ENCODE data around the gene OTOR.

OTOR gene, protein sequence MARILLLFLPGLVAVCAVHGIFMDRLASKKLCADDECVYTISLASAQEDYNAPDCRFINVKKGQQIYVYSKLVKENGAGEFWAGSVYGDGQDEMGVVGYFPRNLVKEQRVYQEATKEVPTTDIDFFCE

DNA sequence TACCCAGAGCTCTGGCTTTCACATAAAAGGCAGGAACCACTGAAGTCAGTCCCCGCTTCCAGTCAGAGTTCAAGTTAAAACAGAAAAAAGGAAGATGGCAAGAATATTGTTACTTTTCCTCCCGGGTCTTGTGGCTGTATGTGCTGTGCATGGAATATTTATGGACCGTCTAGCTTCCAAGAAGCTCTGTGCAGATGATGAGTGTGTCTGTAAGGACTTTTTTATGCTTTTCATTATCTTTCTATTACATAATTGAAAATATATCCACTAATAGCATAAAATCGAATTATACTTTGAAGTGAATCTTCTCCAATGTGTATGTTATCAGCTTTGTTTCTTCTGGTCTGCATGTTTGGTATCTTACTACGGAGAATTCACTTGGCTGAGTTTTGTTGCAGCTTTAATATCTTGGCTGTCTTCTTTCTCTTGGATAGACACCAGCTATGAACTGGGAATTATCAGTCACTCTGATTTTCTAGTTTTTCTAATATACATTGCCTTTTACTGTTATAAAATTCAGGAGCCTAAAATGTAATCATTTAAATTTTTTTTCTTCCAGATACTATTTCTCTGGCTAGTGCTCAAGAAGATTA is at the start of gene OTOR:
Gene OTOR (plus strand): TSS at position 51 of the 593 bp plus-strand sequence. CDS start 44 bp downstream, at position 95.
- DNase-seq, result no peak

DNA sequence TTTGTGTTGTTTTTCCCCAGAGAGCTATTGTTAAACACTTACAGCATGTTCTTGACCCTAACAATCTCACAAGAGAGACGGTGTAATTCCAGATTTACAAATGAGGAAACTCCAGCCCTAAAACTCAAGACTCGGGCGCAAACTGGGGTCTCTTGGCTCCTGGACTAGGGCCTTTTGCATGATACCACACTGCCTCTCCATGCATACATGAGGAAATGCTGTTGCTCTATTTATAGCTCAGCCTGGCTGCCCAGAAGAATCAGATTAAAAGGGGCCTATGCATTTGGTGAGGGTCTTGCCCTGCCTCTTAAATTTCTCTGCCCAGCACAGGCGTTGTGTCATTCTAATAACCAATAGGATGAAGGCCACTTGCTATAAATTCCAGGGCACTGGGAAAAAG is 48.9 kb upstream of the OTOR start:
- peak in 1 of 2 experiments; percentile 71 for DNase-seq

DNA sequence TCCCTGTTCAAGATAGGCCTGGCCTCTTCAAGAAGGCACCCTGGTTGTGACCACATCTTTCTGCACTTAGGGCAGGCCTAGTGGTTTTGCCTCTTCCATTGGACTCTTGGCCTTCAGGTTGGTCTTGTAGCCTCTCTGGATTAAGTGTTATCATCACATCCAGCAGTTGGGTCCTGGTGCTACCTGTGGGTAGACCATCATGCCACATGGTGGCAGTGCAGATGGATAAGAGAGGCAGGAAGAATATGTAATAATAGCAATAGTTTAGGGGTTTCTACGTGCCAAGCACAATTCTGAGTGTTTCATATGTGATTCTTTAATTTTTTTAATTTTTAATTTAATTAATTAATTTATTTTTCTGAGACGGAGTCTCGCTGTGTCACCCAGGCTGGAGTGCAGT is 46.9 kb upstream of the OTOR start:
- DNase-seq, result peak; percentile 8 to 35

DNA sequence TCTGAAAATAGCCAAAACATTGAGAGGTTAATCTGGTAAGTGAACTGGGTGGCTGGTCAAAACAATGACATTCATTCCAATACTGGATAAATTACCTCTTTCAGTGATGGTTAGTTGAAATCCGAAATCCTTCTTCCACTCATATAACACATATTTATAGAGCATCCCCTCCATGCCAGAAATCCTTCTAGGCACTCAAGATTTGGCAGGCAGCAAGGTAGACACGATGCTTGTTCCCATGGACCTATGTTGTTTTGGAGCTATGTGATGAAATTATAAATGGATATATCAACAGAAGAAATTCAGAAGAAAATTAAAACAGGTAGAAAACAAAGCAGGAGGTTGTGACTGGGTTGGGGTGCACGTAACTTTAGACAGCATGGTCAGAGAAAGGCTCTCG is 44.6 kb upstream of the OTOR start:
- no peak for DNase-seq

DNA sequence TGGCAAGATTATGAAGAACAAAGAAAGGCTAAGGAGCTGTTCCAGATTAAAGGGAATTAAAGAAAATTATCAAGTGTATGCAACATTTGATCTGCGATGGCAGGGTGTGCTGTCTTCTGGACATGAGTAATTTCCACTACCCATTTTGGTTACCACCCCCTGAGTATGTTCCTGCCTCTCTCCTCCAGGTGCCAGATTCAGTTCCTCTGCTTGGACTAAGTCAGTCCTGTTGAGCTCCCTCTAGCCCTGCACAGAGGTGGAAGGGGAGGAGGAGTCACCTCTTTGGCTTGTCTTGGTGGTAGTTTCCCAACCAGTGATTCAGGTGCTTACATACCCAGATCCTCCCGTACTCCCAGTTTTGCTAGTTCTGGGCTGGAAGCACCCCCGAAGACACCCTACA is 40.5 kb upstream of the OTOR start:
- no peak for DNase-seq

DNA sequence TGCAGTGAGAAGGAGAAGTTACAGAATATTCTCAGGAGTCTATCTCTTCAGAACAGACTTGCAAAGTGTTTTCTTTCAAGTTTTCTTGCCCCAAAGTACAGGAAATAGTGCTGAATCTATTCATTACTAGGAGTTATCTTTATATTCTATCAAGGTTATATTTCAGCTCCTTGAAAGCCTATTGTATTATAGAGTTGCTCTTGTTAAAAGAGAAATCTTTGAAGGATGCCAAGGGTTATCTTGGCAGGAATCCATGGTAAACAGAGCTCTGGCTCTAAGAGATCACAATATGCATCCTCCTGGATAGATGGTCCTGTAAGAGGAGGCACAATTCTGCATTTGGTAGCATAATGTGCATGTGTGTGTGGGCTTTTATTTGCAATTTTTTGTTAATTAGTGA is 39.6 kb upstream of the OTOR start:
- no peak for DNase-seq

DNA sequence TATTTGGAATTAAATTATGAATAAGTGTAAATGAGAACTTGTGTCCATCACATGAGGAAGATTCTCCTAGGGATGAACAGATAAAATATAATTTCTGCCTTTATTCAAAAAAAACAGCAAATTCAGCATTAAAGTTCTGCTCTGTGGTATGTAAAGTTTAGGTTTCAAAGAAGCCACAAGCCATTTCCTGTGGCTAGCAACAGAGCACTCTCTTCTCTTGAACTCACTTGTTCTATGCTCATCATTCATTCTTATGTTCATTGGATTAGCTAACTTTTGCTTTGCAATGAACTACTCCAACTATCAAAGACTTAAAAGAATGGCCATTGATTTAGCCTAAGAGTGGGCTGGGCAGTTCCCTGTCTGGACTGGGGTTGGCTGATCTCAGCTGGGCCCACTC is 39.1 kb upstream of the OTOR start:
- no peak for DNase-seq

DNA sequence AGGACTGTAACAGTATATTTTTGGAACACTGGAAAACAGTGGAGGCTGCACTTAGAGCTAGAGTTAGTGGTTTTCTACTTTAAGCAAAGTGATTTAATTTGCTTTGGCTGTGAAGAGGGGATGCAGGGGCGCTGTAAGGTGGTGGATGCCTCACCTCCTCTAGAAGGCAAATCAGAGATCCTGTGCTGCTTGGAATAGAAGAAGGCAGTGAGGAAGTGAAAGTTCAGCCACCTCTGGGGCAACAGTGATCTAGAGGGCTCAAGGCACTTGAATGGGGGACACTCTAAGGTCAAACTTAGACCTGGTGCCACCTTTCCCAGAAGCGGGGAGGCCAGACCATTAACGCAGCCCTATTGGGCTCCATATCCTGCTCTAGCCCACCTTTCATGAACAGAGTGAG is 37.4 kb upstream of the OTOR start:
- no peak for DNase-seq

DNA sequence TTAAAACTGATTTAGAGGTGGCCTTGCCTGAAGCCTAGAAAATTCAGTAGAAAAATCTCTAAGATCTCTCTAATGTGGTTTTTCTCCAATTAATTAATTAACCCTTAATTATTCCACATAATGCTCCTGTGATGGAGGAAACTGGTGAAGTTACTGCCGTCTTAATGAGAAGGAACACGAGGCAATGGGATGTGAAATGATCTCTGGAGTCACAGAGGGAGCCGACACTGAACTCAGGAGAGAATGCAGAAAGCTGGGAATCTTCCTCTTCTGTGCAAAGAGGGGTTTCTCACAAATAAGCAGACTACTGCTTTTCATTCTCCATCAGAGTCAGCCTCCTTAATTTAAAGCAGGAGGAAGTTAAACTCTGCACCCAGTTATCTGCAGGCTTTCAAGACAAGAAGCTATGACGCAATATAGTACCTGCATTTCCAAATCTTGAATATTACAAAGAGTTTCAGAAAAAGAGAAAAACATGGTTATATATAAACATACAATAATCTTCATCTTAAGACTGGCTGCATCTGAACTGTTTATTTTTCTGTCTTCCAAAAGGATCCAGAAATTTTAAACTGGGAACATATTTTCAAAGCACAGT is 36.4 kb upstream of the OTOR start:
- no peak for DNase-seq

DNA sequence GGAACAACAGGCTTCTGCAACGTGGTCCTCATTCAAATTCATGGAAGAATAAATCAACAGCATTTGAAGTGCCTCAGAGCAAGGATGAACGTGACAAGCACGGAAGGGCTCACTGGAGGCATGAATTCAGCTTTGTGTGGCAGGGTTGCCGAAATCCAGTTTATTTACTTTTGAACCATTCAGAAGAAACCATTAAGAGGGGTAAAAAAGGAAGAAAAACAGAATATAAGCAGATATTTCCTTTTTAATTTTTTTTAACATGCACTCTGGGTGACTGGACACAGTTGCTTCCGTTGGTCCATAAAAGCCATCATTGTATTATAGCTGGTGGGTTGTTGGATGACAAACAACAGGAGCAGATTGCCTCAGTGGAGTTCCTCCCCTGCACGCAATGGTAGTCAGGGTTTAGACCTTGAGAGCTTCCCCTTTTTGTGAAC is 35.6 kb upstream of the OTOR start:
- no peak for DNase-seq

DNA sequence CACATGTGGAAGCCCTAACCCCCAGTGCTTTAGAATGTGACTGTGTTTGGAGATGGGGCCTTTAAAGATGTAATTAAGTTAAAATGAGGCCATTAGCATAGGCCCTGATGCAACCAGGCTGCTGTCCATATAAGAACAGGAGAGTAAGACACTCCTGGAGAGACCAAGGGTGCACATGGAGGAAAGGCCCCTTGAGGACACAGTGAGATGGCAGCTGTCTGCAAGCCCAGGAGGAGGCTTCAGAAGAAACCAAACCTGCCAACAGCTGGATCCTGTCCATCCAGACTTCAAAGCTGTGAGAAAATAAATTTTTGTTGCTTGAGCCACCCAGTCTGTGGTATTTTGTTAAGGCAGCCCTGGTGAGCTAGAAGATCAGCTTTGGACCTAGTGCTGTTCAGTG is 35.1 kb upstream of the OTOR start:
- no peak for DNase-seq

DNA sequence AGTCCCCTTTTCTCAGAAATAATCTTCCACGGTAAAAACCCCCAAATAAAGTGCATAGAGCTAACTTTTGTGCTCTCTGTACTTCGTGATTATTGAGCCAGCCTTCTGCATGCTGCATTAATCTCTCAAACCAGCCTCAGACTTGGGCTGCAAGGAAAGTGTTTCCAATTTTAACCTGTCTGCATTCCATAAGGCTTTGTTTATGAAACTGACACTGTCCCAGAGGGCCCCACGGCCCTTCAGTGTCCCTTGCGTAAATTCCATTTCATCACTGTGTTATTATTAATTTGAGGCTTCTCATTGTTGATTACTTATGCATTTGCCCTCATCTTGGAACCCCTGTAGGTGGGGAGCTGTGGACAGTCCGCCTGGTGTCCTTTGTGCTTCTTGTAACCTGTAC is 33.9 kb upstream of the OTOR start:
- no peak for DNase-seq

DNA sequence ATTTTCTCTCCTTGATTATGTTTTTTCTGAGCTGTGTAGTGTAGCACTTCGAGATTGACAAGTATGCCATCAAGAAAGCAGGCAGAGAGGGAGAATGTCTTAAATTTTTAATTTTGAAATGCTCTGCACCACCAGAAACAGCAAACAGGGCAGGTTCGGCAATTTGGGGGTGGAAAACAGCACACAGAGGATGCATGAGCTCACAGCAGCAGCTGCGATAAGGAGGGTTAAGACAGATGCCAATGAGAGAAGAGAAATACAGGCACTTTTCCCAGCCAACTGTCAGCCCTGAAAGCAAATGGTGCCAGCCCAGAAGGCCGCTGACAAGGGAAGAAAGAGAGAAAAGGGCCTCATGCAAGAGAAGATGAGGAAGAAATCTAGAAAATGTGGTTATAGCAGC is 33.4 kb upstream of the OTOR start:
- DNase-seq, result peak in 1 of 2 experiments; percentile 50

DNA sequence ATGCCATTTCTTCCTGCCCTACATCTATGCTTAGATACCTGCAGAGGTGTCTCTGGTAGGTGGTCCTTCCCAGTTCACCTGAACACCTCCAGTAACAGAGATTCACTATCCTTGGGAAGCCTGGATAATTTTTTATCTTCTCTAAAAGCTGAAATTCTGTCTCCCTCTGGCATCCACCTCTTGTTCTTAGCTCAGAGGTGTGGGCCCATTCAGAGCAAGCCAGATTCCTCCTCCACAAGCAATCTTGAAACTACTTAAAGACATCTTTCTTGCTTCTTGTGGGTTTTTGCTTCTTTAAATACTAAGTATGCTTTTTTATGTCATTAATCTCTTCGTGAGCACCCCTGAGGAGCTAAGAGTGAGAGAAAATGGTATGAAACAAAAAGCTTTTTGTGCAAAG is 28.7 kb upstream of the OTOR start:
- DNase-seq, result no peak

DNA sequence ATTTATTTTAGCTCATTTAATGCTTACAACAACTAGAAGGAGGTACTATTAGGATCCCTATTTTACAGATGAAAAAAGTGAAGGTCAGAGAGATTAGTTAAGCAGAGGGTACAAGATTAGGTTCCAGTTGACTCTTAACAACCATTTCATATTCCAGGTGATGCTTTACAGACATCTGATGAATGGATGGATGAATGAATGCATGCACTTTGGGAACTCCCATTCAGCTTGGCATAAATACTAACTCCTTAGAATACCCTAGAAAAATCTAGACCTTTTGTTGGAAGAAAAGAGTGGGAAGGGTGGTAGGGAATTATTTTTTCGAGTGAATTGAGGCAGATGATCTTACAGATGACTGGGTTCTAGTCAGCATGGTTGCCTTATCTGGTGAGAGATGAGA is 19.1 kb upstream of the OTOR start:
- DNase-seq, result no peak

DNA sequence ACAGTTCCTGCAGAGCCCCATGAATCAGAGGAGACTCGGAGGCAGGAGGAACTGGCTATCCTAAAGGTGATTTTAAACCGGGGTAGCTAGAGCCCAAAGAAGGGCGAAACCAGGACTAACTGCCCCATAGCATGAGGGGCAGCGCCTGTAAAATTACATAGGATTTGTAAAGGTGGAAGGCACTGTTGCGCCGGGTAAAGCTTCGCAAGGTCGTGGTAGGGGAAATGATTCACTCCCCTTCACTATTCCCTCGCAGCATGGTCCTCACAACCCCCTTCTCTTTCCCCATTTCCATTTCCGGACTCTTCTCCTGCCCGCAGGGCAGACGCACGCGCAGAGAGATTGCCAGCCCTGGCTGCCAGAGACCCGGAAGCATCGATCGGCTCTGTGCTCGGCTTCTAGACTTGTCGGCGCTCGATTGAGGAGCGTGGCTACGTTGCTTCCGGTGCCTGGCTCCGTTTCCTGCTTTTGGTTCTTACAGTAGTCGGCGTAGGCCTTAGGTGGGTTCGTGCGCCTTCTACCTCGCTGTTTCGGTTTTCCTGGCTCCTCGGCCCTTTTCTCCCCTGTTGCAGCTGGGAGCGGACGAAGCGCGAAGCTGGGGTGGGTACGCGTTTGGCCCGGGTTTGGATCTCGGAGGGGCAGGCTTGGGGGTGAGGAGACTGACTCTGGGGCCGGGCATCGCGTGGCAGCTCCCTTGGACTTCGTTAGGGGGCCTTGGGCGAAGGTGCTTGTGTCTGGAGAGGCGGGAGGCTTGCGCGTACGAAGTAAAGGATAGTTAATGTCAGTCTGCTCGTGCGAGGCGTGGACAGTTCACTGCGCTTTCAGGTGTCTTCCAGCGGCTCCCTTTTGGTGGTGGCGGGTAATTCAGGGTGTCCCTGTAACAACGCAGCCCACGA is 18.3 kb upstream of the OTOR start, which contains the start of gene SNRPB2:
Gene SNRPB2 (plus strand): TSS at position 462 of the 896 bp plus-strand sequence. CDS start 1,677 bp downstream, outside the sequence.
- DNase-seq, result peak; percentile 85 to 96

DNA sequence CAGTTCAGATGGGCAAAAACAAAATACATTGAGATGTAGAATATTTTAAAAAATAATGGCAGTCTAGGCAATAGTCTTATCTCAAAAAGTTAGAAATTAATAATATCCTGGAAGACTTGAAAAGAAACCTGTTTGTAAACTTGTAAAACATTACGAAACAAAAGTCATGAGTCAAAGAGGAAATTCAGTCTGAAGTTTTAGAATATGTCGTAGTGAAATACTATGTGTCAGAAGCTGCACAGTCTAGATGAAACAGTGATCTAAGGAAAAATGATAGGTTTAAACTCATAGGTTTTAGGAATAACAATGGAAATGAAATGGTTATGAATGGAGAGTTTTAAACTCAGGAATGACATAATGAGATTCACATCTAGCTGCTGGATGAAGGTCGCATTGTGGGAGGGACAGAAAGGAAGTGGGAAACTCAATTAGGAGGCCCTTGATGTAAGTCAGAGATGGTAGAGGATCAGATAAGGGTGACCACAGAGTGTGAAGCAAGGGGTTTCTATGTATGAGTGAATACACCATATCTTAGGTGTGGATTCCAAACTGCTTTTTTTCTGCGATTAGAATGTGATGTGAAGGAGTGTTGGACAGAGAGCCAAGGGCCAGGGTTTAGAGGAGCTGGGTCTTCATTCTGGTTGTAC is 15.5 kb upstream of the OTOR start:
- DNase-seq, result no peak

DNA sequence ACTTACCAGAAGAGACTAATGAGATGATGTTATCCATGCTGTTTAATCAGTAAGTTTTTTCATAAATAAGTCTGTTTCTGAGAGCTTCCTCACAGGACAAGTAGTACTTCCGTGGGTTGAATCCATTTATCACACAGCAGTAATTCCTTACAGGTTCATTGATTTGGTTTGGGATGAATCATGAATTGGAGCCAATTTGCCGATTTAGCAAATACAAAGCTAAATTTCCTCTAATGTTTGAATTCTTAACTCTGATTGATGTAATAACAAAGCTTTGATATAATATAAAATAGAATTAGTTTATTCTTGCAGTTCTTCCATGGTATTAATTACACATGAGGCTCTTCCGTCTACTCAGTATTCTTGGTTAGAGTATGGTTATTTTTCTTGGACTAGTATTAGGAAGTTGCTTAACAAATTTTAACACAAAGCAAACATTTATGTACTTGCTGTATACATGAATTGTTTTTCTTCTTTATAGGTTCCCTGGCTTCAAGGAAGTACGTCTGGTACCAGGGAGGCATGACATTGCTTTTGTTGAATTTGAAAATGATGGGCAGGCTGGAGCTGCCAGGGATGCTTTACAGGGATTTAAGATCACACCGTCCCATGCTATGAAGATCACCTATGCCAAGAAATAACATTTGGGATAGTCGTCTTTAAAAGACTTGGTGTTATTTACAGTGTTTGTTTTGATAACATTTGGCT is 7.6 kb upstream of the OTOR start:
- DNase-seq, result no peak

DNA sequence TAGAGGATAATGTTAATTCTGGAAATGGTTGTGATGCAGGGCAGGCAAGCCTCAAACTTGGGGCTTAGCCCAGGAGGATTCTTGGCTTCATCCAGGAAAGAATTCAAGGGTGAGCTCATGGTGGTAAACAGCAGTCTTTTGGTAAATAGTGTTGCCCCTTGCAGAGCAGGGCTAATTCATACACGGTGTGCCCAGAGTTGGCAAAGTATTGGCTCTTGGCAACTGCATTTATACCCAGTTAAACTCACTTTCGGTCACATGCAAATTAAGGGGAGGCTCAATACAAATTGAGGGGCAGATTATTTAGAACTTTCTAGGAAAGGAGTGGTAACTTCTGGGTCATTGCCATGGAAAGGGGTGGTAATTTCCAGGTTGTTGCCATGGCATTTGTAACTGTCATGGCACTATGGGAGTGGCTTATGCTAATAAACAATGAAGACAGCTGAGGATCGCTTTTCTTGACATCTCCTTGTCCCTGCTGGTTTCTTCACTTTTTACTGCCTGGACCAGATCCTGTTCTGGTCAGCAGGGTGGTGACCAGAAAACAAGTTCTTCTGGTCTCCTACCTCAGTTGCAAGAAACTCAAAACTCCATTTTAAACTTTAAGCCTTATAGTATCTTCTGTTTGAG is 3.9 kb upstream of the OTOR start:
- no peak for DNase-seq

DNA sequence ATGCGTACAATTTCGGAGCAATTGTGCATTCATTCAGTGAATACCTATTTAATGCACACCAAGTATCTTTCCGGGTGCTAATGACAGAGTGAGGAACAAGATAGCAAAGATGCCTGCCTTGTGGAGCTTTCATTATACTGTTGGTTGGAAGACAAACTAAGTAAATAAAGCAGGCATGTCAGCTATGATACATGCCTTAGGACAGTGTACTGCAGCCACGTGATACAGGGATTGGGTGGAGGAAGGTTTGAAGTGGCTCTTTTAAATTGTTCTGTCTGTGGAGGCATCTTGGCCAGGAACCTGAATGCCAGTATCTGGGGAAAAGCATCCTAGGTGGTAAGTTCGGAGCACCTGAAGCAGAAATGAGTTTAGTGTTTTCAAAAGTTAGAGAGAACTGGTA is 3.0 kb upstream of the OTOR start:
- no peak for DNase-seq

DNA sequence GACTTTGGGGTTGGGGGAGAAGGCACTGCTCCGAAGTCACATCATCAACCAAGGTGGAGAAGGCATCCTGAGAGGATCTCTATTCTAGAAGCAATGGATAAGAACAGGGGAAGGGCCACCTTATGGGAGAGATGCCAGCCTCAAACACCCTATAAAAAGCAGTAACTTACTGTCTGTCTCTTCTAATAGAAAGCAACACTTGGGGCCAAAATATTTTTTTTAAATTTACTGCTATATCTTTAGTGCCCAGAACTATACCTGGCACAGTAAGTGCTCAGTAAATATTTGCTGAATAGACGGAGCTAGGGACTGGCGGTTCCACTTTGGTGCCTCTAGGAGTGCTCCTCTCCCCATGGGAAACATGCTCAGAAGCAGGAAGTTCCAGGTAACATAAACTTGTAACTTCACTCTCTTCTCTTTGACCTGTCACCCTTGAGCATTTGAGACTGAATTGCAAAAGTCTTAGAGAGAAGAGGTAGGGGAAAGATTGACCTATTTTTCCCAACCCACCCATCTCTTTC is 807 bp upstream of the OTOR start:
- DNase-seq, result no peak

DNA sequence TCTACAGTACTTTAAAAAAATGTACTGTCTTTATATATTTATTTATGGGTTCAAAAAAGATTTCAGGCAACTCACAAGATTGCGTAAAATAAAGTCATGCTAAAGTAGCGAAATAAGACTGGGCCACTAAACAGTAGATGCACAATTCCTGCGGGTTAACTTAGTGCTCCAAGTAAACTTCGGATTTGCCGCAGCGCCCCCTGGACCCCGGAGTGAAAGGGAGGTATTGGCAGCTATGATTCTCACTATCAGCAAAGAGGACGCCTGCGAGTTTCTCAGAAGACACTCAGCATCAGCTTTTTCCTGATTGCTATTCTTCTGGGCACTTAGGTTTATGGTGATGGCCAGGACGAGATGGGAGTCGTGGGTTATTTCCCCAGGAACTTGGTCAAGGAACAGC is 1.4 kb downstream of the OTOR start:
- no peak for DNase-seq
